ENCODE measurements around the gene LRRC4C. TPM values are rescaled to one million over a fixed set of nuclear protein-coding genes. Genes with fewer than 3 reads are reported as not detected.

The LRRC4C gene
- not detected for polyA plus RNA-seq (2012; ENCODE audit: low read depth, missing spikeins)

- FAIRE-seq (no peak), DNase-seq (ENCODE audit: insufficient read length, low spot score) (no peak)
- no peak for TF ChIP-seq POU2F2 (IDR thresholded peaks at IDR 0.05; ENCODE audit: low read depth, low read length)
- no peak for TF ChIP-seq POLR2AphosphoS5 (IDR thresholded peaks at IDR 0.05; ENCODE audit: low read depth, low read length)
- no peak for TF ChIP-seq TAF1 (IDR thresholded peaks at IDR 0.05; ENCODE audit: low read depth, low read length)
- no peak for TF ChIP-seq SPI1 (IDR thresholded peaks at IDR 0.05; ENCODE audit: low read depth, low read length)
- no peak for TF ChIP-seq POLR2A (IDR thresholded peaks at IDR 0.05; ENCODE audit: low read depth, low read length)
- no peak for TF ChIP-seq PAX5 (IDR thresholded peaks at IDR 0.05; ENCODE audit: insufficient read depth, low read length, severe bottlenecking)
These were observed at the start of gene LRRC4C for GRCh38 chr11:41459465-41460401. Gene LRRC4C (minus strand): TSS chr11:41459652.

GRCh38 chr11:41508121-41508520, 48.7 kb upstream of the LRRC4C start:
- no peak for TF ChIP-seq POU2F2 (IDR thresholded peaks at IDR 0.05; ENCODE audit: low read depth, low read length)
- TF ChIP-seq PAX5 (IDR thresholded peaks at IDR 0.05; ENCODE audit: insufficient read depth, low read length, severe bottlenecking): no peak
- DNase-seq (ENCODE audit: insufficient read length, low spot score) (no peak), FAIRE-seq (no peak)

GRCh38 chr11:41499429-41499828, 40.0 kb upstream of the LRRC4C start:
- FAIRE-seq (no peak), DNase-seq (ENCODE audit: insufficient read length, low spot score) (no peak)
- no peak for TF ChIP-seq POLR2A (IDR thresholded peaks at IDR 0.05; ENCODE audit: low read depth, low read length)
- TF ChIP-seq POLR2AphosphoS5 (IDR thresholded peaks at IDR 0.05; ENCODE audit: low read depth, low read length): no peak
- no peak for TF ChIP-seq SPI1 (IDR thresholded peaks at IDR 0.05; ENCODE audit: low read depth, low read length)
- no peak for TF ChIP-seq POU2F2 (IDR thresholded peaks at IDR 0.05; ENCODE audit: low read depth, low read length)
- no peak for TF ChIP-seq TAF1 (IDR thresholded peaks at IDR 0.05; ENCODE audit: low read depth, low read length)
- no peak for TF ChIP-seq PAX5 (IDR thresholded peaks at IDR 0.05; ENCODE audit: insufficient read depth, low read length, severe bottlenecking)

GRCh38 chr11:41498726-41499125, 39.3 kb upstream of the LRRC4C start:
- no peak for TF ChIP-seq POLR2AphosphoS5 (IDR thresholded peaks at IDR 0.05; ENCODE audit: low read depth, low read length)
- no peak for TF ChIP-seq POU2F2 (IDR thresholded peaks at IDR 0.05; ENCODE audit: low read depth, low read length)
- TF ChIP-seq TAF1 (IDR thresholded peaks at IDR 0.05; ENCODE audit: low read depth, low read length): no peak
- no peak for TF ChIP-seq POLR2A (IDR thresholded peaks at IDR 0.05; ENCODE audit: low read depth, low read length)
- no peak for TF ChIP-seq SPI1 (IDR thresholded peaks at IDR 0.05; ENCODE audit: low read depth, low read length)
- TF ChIP-seq PAX5 (IDR thresholded peaks at IDR 0.05; ENCODE audit: insufficient read depth, low read length, severe bottlenecking): no peak
- FAIRE-seq (no peak), DNase-seq (ENCODE audit: insufficient read length, low spot score) (no peak)

GRCh38 chr11:41497974-41498373, 38.5 kb upstream of the LRRC4C start:
- FAIRE-seq (no peak), DNase-seq (ENCODE audit: insufficient read length, low spot score) (no peak)
- TF ChIP-seq POLR2AphosphoS5 (IDR thresholded peaks at IDR 0.05; ENCODE audit: low read depth, low read length) (no peak), POLR2A (IDR thresholded peaks at IDR 0.05; ENCODE audit: low read depth, low read length) (no peak), SPI1 (IDR thresholded peaks at IDR 0.05; ENCODE audit: low read depth, low read length) (no peak), PAX5 (IDR thresholded peaks at IDR 0.05; ENCODE audit: insufficient read depth, low read length, severe bottlenecking) (no peak), TAF1 (IDR thresholded peaks at IDR 0.05; ENCODE audit: low read depth, low read length) (no peak), POU2F2 (IDR thresholded peaks at IDR 0.05; ENCODE audit: low read depth, low read length) (no peak)

GRCh38 chr11:41494716-41495115, 35.3 kb upstream of the LRRC4C start:
- TF ChIP-seq TAF1 (IDR thresholded peaks at IDR 0.05; ENCODE audit: low read depth, low read length) (no peak), SPI1 (IDR thresholded peaks at IDR 0.05; ENCODE audit: low read depth, low read length) (no peak), POLR2A (IDR thresholded peaks at IDR 0.05; ENCODE audit: low read depth, low read length) (no peak), POLR2AphosphoS5 (IDR thresholded peaks at IDR 0.05; ENCODE audit: low read depth, low read length) (no peak), POU2F2 (IDR thresholded peaks at IDR 0.05; ENCODE audit: low read depth, low read length) (no peak), PAX5 (IDR thresholded peaks at IDR 0.05; ENCODE audit: insufficient read depth, low read length, severe bottlenecking) (no peak)
- FAIRE-seq (no peak), DNase-seq (ENCODE audit: insufficient read length, low spot score) (no peak)

- no peak for DNase-seq (ENCODE audit: insufficient read length, low spot score)
- TF ChIP-seq POU2F2 (IDR thresholded peaks at IDR 0.05; ENCODE audit: low read depth, low read length) (no peak), PAX5 (IDR thresholded peaks at IDR 0.05; ENCODE audit: insufficient read depth, low read length, severe bottlenecking) (no peak), TAF1 (IDR thresholded peaks at IDR 0.05; ENCODE audit: low read depth, low read length) (no peak), POLR2AphosphoS5 (IDR thresholded peaks at IDR 0.05; ENCODE audit: low read depth, low read length) (no peak), SPI1 (IDR thresholded peaks at IDR 0.05; ENCODE audit: low read depth, low read length) (no peak), POLR2A (IDR thresholded peaks at IDR 0.05; ENCODE audit: low read depth, low read length) (no peak)
- no peak for FAIRE-seq
These were observed 27.0 kb upstream of the LRRC4C start for GRCh38 chr11:41486424-41486823.

- FAIRE-seq: no peak
- no peak for DNase-seq (ENCODE audit: insufficient read length, low spot score)
- TF ChIP-seq PAX5 (IDR thresholded peaks at IDR 0.05; ENCODE audit: insufficient read depth, low read length, severe bottlenecking) (no peak), POLR2A (IDR thresholded peaks at IDR 0.05; ENCODE audit: low read depth, low read length) (no peak), POU2F2 (IDR thresholded peaks at IDR 0.05; ENCODE audit: low read depth, low read length) (no peak), TAF1 (IDR thresholded peaks at IDR 0.05; ENCODE audit: low read depth, low read length) (no peak), SPI1 (IDR thresholded peaks at IDR 0.05; ENCODE audit: low read depth, low read length) (no peak), POLR2AphosphoS5 (IDR thresholded peaks at IDR 0.05; ENCODE audit: low read depth, low read length) (no peak)
These were observed 24.5 kb upstream of the LRRC4C start for GRCh38 chr11:41483956-41484355.

GRCh38 chr11:41479179-41479578, 19.7 kb upstream of the LRRC4C start:
- DNase-seq (ENCODE audit: insufficient read length, low spot score): no peak
- TF ChIP-seq POLR2A (IDR thresholded peaks at IDR 0.05; ENCODE audit: low read depth, low read length): no peak
- no peak for TF ChIP-seq TAF1 (IDR thresholded peaks at IDR 0.05; ENCODE audit: low read depth, low read length)
- TF ChIP-seq POU2F2 (IDR thresholded peaks at IDR 0.05; ENCODE audit: low read depth, low read length): no peak
- TF ChIP-seq PAX5 (IDR thresholded peaks at IDR 0.05; ENCODE audit: insufficient read depth, low read length, severe bottlenecking): no peak
- no peak for TF ChIP-seq POLR2AphosphoS5 (IDR thresholded peaks at IDR 0.05; ENCODE audit: low read depth, low read length)
- TF ChIP-seq SPI1 (IDR thresholded peaks at IDR 0.05; ENCODE audit: low read depth, low read length): no peak
- no peak for FAIRE-seq

Data from GM12891 (cell line).